MM.1S (cell line): ENCODE data around the gene MSGN1.

Experiments used
- DNase-seq: peaks from one replicate; pipeline ENCODE4 v3.0.0-alpha.2; 2015
- H2AFZ ChIP-seq: fragments of 300-600 bp; sonication (generic); 2 replicates; pipeline ENCODE4 v1.6.0; 2016; ENCODE audit warnings: antibody characterized with exemption, low read length
- H3F3A ChIP-seq: fragments of 300-600 bp; sonication (generic); 2 replicates; pipeline ENCODE4 v1.6.1; 2016; ENCODE audit warnings: mild to moderate bottlenecking, antibody characterized with exemption, low read length, moderate library complexity, mixed read lengths; ENCODE audit not compliant: insufficient read depth
- H3K27ac ChIP-seq: fragments of 300-600 bp; sonication (generic); 2 replicates; pipeline ENCODE4 v1.5.1; 2016; ENCODE audit warnings: mild to moderate bottlenecking, low read length
- H3K27me3 ChIP-seq: fragments of 300-600 bp; sonication (generic); replicated peaks from 2 replicates; pipeline ENCODE4 v1.6.0; 2016; ENCODE audit warnings: low read length; ENCODE audit not compliant: insufficient read depth
- H3K36me3 ChIP-seq: fragments of 300-600 bp; sonication (generic); replicated peaks from 2 replicates; pipeline ENCODE4 v1.6.1; 2016; ENCODE audit warnings: mild to moderate bottlenecking, low read length, mixed read lengths; ENCODE audit not compliant: insufficient read depth
- H3K4me1 ChIP-seq: fragments of 300-600 bp; sonication (generic); 2 replicates; pipeline ENCODE4 v1.6.1; 2016; ENCODE audit warnings: low read length, mixed read lengths
- H3K4me2 ChIP-seq: fragments of 300-600 bp; sonication (generic); 2 replicates; pipeline ENCODE4 v1.6.0; 2016; ENCODE audit warnings: low read depth, low read length
- H3K4me3 ChIP-seq: fragments of 300-600 bp; sonication (generic); 2 replicates; pipeline ENCODE4 v1.5.1; 2016; ENCODE audit warnings: low read length, mixed read lengths
- H3K79me2 ChIP-seq: fragments of 300-600 bp; sonication (generic); 2 replicates; pipeline ENCODE4 v1.6.1; 2016; ENCODE audit warnings: mixed run types, low read length, mixed read lengths
- H3K9ac ChIP-seq: fragments of 300-600 bp; sonication (generic); 2 replicates; pipeline ENCODE4 v1.6.1; 2016; ENCODE audit warnings: low read length, mixed read lengths
- H3K9me2 ChIP-seq: fragments of 300-600 bp; sonication (generic); replicated peaks from 2 replicates; pipeline ENCODE4 v1.6.1; 2016; ENCODE audit warnings: mild to moderate bottlenecking, low read length, mixed read lengths; ENCODE audit not compliant: insufficient read depth
- H3K9me3 ChIP-seq: fragments of 300-600 bp; sonication (generic); replicated peaks from 2 replicates; pipeline ENCODE4 v1.6.1; 2016; ENCODE audit warnings: mild to moderate bottlenecking, low read length, mixed read lengths; ENCODE audit not compliant: insufficient read depth
- H4K20me1 ChIP-seq: fragments of 300-600 bp; sonication (generic); 2 replicates; pipeline ENCODE4 v1.6.1; 2016; ENCODE audit warnings: mild to moderate bottlenecking, low read length, moderate library complexity, mixed read lengths; ENCODE audit not compliant: insufficient read depth
- EZH2 ChIP-seq: fragments of 300-600 bp; sonication (generic); optimal IDR thresholded peaks from 2 replicates; pipeline ENCODE3; 2017; ENCODE audit warnings: low read depth, mild to moderate bottlenecking, antibody characterized with exemption, low read length, mixed read lengths
- EZH2phosphoT487 ChIP-seq: fragments of 300-600 bp; sonication (generic); IDR thresholded peaks from 2 replicates; pipeline ENCODE4 v1.6.1; 2018; ENCODE audit warnings: antibody characterized with exemption, low read length
- TF ChIP-seq, protein P1 (sequence below): fragments of 300-600 bp; sonication (generic); IDR thresholded peaks from 2 replicates; pipeline ENCODE4 v1.5.1; 2016; ENCODE audit warnings: antibody characterized with exemption, low read length, mixed read lengths

MSGN1 gene

DNA sequence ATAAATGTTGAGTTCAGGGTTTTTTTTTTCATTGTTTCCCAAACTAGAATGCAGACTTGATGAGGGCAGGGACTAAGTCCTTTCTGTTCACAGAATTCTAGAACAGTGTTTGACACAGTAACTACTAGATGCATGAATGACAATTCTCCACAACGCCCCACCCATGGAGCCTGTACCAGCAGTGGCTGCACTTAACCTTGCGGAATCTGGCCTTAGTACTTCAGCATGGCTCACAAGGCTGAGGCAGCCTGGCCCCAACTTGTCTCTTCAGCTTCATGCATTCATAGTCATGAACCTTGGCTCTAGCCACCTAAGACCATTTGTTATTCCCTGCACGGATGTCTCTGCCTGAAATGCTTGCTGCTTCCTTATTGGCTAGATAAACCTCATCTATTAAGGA, 29.5 kb upstream of the MSGN1 start:
- no peaks in the 10 kb centered on the region for H3F3A ChIP-seq
- H2AFZ ChIP-seq = no peak overlapping the region
- H4K20me1 ChIP-seq = no peaks in the 10 kb centered on the region
- H3K27ac ChIP-seq = no peak overlapping the region
- no peak overlapping the region for H3K4me3 ChIP-seq
- no peaks in the 10 kb centered on the region for H3K9me2 ChIP-seq
- no peak overlapping the region for H3K4me2 ChIP-seq
- H3K9me3 ChIP-seq = no peaks in the 10 kb centered on the region
- H3K36me3 ChIP-seq = no peaks in the 10 kb centered on the region
- TF ChIP-seq EZH2 = no peak
- TF ChIP-seq EZH2phosphoT487 = no peak
- no peaks in the 10 kb centered on the region for H3K79me2 ChIP-seq
- H3K9ac ChIP-seq = no peak overlapping the region
- no peak for DNase-seq
- no peaks in the 10 kb centered on the region for H3K27me3 ChIP-seq
- H3K4me1 ChIP-seq = no peaks in the 10 kb centered on the region

DNA sequence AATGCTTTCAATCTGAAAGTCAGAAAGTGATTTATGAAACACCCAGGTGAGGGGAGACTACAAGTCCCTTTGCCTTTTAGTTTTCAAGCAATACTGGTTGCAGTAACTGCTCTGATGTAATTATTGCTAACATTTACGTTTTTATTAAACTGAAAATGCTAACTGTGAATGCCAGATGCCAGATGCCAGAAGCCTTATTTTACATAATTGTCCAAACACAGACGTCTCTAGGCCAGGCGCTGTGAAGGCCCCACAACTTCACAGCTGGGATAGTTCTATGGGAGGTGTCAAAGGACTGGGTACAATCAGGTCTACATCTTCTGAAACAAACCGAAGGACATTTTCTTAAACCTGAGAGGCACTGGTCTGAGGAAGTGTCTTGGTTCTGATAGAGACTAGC, 27.5 kb upstream of the MSGN1 start:
- Histone ChIP-seq H3K79me2 (no peaks in the 10 kb centered on the region), H4K20me1 (no peaks in the 10 kb centered on the region), H3K27me3 (no peaks in the 10 kb centered on the region), H3K4me2 (no peak overlapping the region), H3F3A (0 out of 2 replicates have a peak, but pooled peaks cover 3% of the 10 kb centered on the region), H2AFZ (no peak overlapping the region), H3K9ac (no peak overlapping the region), H3K36me3 (no peaks in the 10 kb centered on the region), H3K27ac (no peak overlapping the region), H3K4me1 (peaks cover 7% of the 10 kb centered on the region), H3K4me3 (no peak overlapping the region), H3K9me2 (no peaks in the 10 kb centered on the region), H3K9me3 (no peaks in the 10 kb centered on the region)
- TF ChIP-seq, protein P1, sequence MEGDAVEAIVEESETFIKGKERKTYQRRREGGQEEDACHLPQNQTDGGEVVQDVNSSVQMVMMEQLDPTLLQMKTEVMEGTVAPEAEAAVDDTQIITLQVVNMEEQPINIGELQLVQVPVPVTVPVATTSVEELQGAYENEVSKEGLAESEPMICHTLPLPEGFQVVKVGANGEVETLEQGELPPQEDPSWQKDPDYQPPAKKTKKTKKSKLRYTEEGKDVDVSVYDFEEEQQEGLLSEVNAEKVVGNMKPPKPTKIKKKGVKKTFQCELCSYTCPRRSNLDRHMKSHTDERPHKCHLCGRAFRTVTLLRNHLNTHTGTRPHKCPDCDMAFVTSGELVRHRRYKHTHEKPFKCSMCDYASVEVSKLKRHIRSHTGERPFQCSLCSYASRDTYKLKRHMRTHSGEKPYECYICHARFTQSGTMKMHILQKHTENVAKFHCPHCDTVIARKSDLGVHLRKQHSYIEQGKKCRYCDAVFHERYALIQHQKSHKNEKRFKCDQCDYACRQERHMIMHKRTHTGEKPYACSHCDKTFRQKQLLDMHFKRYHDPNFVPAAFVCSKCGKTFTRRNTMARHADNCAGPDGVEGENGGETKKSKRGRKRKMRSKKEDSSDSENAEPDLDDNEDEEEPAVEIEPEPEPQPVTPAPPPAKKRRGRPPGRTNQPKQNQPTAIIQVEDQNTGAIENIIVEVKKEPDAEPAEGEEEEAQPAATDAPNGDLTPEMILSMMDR = no peak
- TF ChIP-seq EZH2phosphoT487 (no peak), EZH2 (no peak)
- DNase-seq = no peak

DNA sequence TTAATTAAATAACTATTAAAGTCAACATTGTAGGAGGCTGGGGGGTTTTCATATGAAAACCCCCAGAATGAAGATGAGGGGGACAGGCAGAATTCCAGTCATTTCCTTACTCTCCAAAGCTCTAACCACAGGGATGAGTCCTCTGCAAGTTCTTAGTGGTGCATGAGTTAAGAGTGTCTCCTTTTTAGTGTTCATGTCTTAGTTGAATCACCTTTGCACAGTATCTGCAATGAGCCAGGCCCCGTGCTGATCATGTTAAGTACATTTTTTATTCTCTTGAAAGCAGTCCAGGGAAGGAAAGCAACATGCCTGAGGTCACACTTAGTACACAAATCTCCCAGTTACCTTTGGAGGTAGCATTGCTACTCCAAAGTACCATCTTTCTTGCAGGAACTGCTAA, 25.7 kb upstream of the MSGN1 start:
- Histone ChIP-seq H3K36me3 (no peaks in the 10 kb centered on the region), H3K9ac (no peak overlapping the region), H3K4me3 (no peak overlapping the region), H4K20me1 (no peaks in the 10 kb centered on the region), H3K79me2 (no peaks in the 10 kb centered on the region), H2AFZ (no peak overlapping the region), H3K9me2 (no peaks in the 10 kb centered on the region), H3K4me1 (peaks cover 7% of the 10 kb centered on the region), H3K4me2 (no peak overlapping the region), H3K27me3 (no peaks in the 10 kb centered on the region), H3K9me3 (no peaks in the 10 kb centered on the region), H3F3A (0 out of 2 replicates have a peak, but pooled peaks cover 3% of the 10 kb centered on the region), H3K27ac (no peak overlapping the region)
- no peak for TF ChIP-seq EZH2
- no peak for TF ChIP-seq EZH2phosphoT487
- TF ChIP-seq, protein P1 = no peak
- no peak for DNase-seq

DNA sequence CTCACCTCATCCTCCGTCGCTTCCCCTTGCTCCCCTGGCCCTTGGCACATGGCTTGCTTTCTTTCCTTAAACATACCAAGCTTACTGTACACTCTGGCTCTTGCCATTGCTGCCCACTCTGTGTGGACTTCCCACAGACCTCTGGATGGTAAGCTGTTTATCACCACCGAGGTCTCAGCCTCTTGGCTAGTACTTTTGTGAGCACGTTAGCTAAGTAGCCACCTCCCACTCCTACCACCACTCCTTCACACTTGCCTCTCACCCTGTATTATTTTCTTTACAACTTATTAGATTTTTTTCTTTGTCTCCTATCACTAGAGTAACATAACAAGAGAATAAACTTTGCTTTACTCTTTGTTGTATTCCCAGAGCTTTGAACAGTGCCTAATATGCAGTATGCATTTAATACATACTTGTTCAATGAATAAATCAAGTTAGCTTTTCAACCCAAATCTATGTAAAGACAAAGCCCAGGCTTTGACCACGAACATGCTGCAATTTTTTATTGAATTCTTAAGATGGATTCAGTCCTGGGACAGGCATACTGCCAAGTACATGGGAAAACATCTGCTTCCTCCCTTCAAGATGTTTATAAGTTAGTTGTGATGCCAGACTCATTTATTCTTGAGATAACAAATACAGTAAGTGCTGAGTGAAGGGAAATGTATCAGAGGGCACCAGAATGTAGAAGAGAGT, 25.0 kb upstream of the MSGN1 start:
- H3K4me3 ChIP-seq = no peak overlapping the region
- no peak overlapping the region for H3K4me2 ChIP-seq
- H3K36me3 ChIP-seq = no peaks in the 10 kb centered on the region
- H2AFZ ChIP-seq = no peak overlapping the region
- TF ChIP-seq, protein P1 = no peak
- TF ChIP-seq EZH2phosphoT487 (no peak), EZH2 (no peak)
- H3K9ac ChIP-seq = no peak overlapping the region
- H3K4me1 ChIP-seq = peaks cover 7% of the 10 kb centered on the region
- H3K9me3 ChIP-seq = no peaks in the 10 kb centered on the region
- no peaks in the 10 kb centered on the region for H3K9me2 ChIP-seq
- no peak for DNase-seq
- no peaks in the 10 kb centered on the region for H3K27me3 ChIP-seq
- H3K79me2 ChIP-seq = no peaks in the 10 kb centered on the region
- H4K20me1 ChIP-seq = no peaks in the 10 kb centered on the region
- H3K27ac ChIP-seq = no peak overlapping the region
- 0 out of 2 replicates have a peak, but pooled peaks cover 3% of the 10 kb centered on the region for H3F3A ChIP-seq
